ENCODE results near the gene IL3. TPM values are rescaled to one million over a fixed set of nuclear protein-coding genes. Genes with fewer than 3 reads are reported as not detected.
A peak's percentile ranks its signal among the peaks of the same experiment; 100 is the strongest.

IL3 gene
- total and polyA plus RNA-seq, 12 donors: not detected

- H3K27me3 ChIP-seq: no peaks in the 10 kb centered on the region
- peaks cover 0 to 33% (median 19%) of the 10 kb centered on the region in 9 donors for H3K4me1 ChIP-seq
- TF ChIP-seq CTCF (IDR thresholded peaks at IDR 0.05): no peak
- intact Hi-C loops (cut with DNase I): no loop called here
- H3K27ac ChIP-seq: no peak overlapping the region
- H3K36me3 ChIP-seq: no peaks in the 10 kb centered on the region
- ATAC-seq (no peak), DNase-seq (no peak)
- H3K9me3 ChIP-seq: no peaks in the 10 kb centered on the region
- WGBS, 2 donors: 92 to 93% methylated on average over 4 of the region's 4 CpGs
- no peak overlapping the region for H3K4me3 ChIP-seq
Observed at GRCh38 chr5:132083071-132083678, 22.7 kb downstream of the IL3 start.

- Histone ChIP-seq H3K9me3 (no peaks in the 10 kb centered on the region), H3K27me3 (no peaks in the 10 kb centered on the region), H3K27ac (peak overlapping the region in 7 of 10 donors; percentile 2 to 74 (median 22)), H3K4me3 (no peak overlapping the region), H3K4me1 (peaks cover 0 to 35% (median 22%) of the 10 kb centered on the region in 9 donors), H3K36me3 (no peaks in the 10 kb centered on the region)
- TF ChIP-seq CTCF (IDR thresholded peaks at IDR 0.05): no peak
- WGBS, 2 donors: 78 to 90% methylated on average over 4 of the region's 4 CpGs
- intact Hi-C loops (cut with DNase I): no loop called here
- no peak for DNase-seq
- ATAC-seq: no peak
Observed at GRCh38 chr5:132085686-132086085, 25.2 kb downstream of the IL3 start.

- TF ChIP-seq CTCF (IDR thresholded peaks at IDR 0.05): no peak
- Histone ChIP-seq H3K27ac (peak overlapping the region in 8 of 10 donors; percentile 2 to 74 (median 58)), H3K4me3 (no peak overlapping the region), H3K27me3 (no peaks in the 10 kb centered on the region), H3K36me3 (no peaks in the 10 kb centered on the region), H3K4me1 (peaks cover 0 to 35% (median 22%) of the 10 kb centered on the region in 9 donors), H3K9me3 (no peaks in the 10 kb centered on the region)
- WGBS, 2 donors: 32 to 56% methylated on average over 2 of the region's 2 CpGs
- intact Hi-C loops (cut with DNase I): no loop called here
- DNase-seq (peak; percentile 67 to 85), ATAC-seq (peak; percentile 90 to 97 (median 96))
Observed at GRCh38 chr5:132086277-132086794, 25.9 kb downstream of the IL3 start.

- ATAC-seq: no peak
- no peak overlapping the region for H3K4me3 ChIP-seq
- no peaks in the 10 kb centered on the region for H3K9me3 ChIP-seq
- no peaks in the 10 kb centered on the region for H3K27me3 ChIP-seq
- DNase-seq: no peak
- H3K36me3 ChIP-seq: no peaks in the 10 kb centered on the region
- peaks cover 0 to 35% (median 22%) of the 10 kb centered on the region in 9 donors for H3K4me1 ChIP-seq
- 75 to 82% methylated on average over 6 of the region's 6 CpGs for WGBS, 2 donors
- H3K27ac ChIP-seq: peak overlapping the region in 4 of 10 donors; percentile 60 to 74 (median 64)
- no peak for TF ChIP-seq CTCF (IDR thresholded peaks at IDR 0.05)
- intact Hi-C loops (cut with DNase I): no loop called here
Observed at GRCh38 chr5:132087176-132087575, 26.7 kb downstream of the IL3 start.
